Activated CD4-positive, alpha-beta memory T cell treated with anti-CD3 and anti-CD28 coated beads for 36 hours (primary cell): ENCODE measurements around the gene TBC1D13. TPM values are rescaled to one million over a fixed set of nuclear protein-coding genes. Genes with fewer than 3 reads are reported as not detected.
"Not testable (repeated sequence)": the region's sequence is repeated elsewhere in the genome, so short reads cannot be mapped to it uniquely, and the experiment has no call there.

Experiments used
- CTCF ChIA-PET: fragments of 350-600 bp; sonication (Branson Sonifier 250); formaldehyde crosslinking; loops from one replicate; lab custom pipeline; 2021; ENCODE audit warnings: antibody characterized with exemption, inconsistent platforms; lab: Charles Lee
- POLR2A ChIA-PET: fragments of 350-600 bp; sonication (Branson Sonifier 250); formaldehyde crosslinking; loops from one replicate; lab custom pipeline; 2021; ENCODE audit warnings: antibody characterized with exemption; lab: Charles Lee
- DNase-seq: peaks from one replicate; pipeline ENCODE4 v3.0.0-alpha.2; 2020
- H3K27ac Mint-ChIP-seq: one replicate; pipeline ENCODE4 v1.8.0; 2021; ENCODE audit warnings: mixed read lengths
- H3K27me3 Mint-ChIP-seq: one replicate; pipeline ENCODE4 v1.8.0; 2021; ENCODE audit warnings: mixed read lengths
- H3K36me3 Mint-ChIP-seq: one replicate; pipeline ENCODE4 v1.8.0; 2021; ENCODE audit warnings: mixed read lengths
- H3K4me1 Mint-ChIP-seq: one replicate; pipeline ENCODE4 v1.8.0; 2021; ENCODE audit warnings: low read depth, mixed read lengths
- H3K4me3 Mint-ChIP-seq: one replicate; pipeline ENCODE4 v1.8.0; 2021; ENCODE audit warnings: mild to moderate bottlenecking, mixed read lengths
- H3K9me3 Mint-ChIP-seq: one replicate; pipeline ENCODE4 v1.8.0; 2021; ENCODE audit warnings: mixed read lengths
- intact Hi-C: fragments of 100-400 bp; cut with micrococcal nuclease; formaldehyde crosslinking; loops from one replicate; pipeline ENCODE4 v1.15.1; 2023
- total RNA-seq, 2 experiments: library from RNA; stranded (reverse); gene quantifications; one replicate each; pipeline ENCODE4 v1.2.3, GENCODE V29; 2021

Gene TBC1D13
- total RNA-seq, 2 experiments from 2014 or later: 14.6 to 14.9 TPM

DNA sequence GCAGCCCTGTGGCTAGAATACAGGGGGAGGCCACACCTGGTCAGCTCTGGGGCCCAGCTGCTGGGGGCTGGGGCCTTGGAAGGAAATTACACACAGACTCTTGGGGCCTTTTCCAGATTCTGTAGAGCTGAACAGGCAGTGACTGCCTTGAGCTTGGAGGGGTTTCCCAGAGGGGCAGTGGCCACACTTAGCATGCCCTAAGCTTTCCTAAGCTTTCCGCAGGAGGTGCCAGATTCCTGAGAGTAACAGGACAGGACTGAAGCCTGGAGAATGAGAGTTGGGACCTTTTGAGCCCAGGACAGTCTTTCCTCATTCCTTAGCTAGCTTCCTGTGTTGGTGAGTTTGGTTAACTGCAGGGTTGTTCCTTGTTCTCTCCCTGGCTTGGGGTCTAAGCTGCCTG lies 1.4 kb downstream of the TBC1D13 start:
- Mint-ChIP-seq H3K4me3 (peak overlapping the region; percentile 80), H3K27me3 (no peaks in the 10 kb centered on the region), H3K4me1 (peaks cover 18% of the 10 kb centered on the region), H3K36me3 (peaks cover 4% of the 10 kb centered on the region), H3K9me3 (no peaks in the 10 kb centered on the region), H3K27ac (peak overlapping the region; percentile 6)
- CTCF ChIA-PET: interaction anchor here (0.7 to 1.8 kb wide), 7 partner anchors 10 to 140 kb away, joined by 3 to 12 read pairs (median 3); partner anchors contain the start of gene ENDOG
- no peak for DNase-seq
- intact Hi-C loops: loop anchor here (5.0 kb wide), 1 partner anchor 39 kb away; the partner anchor contains the start of gene SPOUT1
- POLR2A ChIA-PET: interaction anchor here (1.0 to 1.9 kb wide), 4 partner anchors 17 to 104 kb away, joined by 3 to 7 read pairs (median 3); partner anchors contain the start of genes ENDOG and ZDHHC12

DNA sequence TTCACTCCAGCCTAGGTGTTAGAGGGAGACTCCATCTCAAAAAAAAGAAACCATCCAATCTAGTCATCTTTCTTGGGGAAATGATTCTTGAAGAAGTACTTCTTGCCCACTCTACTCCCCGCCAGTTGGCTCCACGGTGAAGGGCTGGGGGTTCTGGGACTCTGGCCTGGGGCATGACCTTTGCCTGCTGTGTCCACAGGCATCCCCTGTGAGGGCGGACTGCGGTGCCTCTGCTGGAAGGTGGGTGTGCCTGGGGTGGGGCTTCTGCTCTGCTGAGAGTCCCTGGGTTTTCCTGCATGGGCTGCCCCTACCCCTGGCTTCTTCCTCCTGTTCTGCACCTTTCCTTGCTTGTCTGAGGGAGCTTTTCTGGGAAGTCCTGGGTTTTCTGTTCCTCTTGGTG lies 3.5 kb downstream of the TBC1D13 start:
- POLR2A ChIA-PET: no interaction called here
- Mint-ChIP-seq H3K9me3 (no peaks in the 10 kb centered on the region), H3K4me1 (peaks cover 18% of the 10 kb centered on the region), H3K36me3 (peaks cover 7% of the 10 kb centered on the region), H3K4me3 (no peak overlapping the region), H3K27ac (no peak overlapping the region), H3K27me3 (no peaks in the 10 kb centered on the region)
- DNase-seq: no peak
- intact Hi-C loops: no loop called here
- CTCF ChIA-PET: interaction anchor here (0.6 kb wide), 1 partner anchor 28 kb away, joined by 3 read pairs; the partner anchor contains the start of gene ENDOG

GRCh38 chr9:128792134-128792533 lies 5.1 kb downstream of the TBC1D13 start:
- Mint-ChIP-seq H3K4me3 (no peak overlapping the region), H3K4me1 (peaks cover 18% of the 10 kb centered on the region), H3K27me3 (no peaks in the 10 kb centered on the region), H3K9me3 (no peaks in the 10 kb centered on the region), H3K27ac (no peak overlapping the region), H3K36me3 (peaks cover 7% of the 10 kb centered on the region)
- no peak for DNase-seq
- intact Hi-C loops: no loop called here
- CTCF ChIA-PET: interaction anchor here (0.9 kb wide), 1 partner anchor 26 kb away, joined by 3 read pairs; no protein-coding TSS in a partner anchor
- POLR2A ChIA-PET: interaction anchor here (1.1 kb wide), 1 partner anchor 37 kb away, joined by 3 read pairs; the partner anchor contains the start of gene SPOUT1

GRCh38 chr9:128792978-128793686 lies 6.1 kb downstream of the TBC1D13 start:
- no peaks in the 10 kb centered on the region for H3K27me3 Mint-ChIP-seq
- ChIA-PET CTCF (interaction anchor here (0.9 to 1.0 kb wide), 2 partner anchors 22 to 25 kb away, joined by 3 read pairs; no protein-coding TSS in a partner anchor), POLR2A (no interaction called here)
- no peak overlapping the region for H3K27ac Mint-ChIP-seq
- H3K36me3 Mint-ChIP-seq: peaks cover 7% of the 10 kb centered on the region
- no peak for DNase-seq
- intact Hi-C loops: no loop called here
- H3K4me3 Mint-ChIP-seq: no peak overlapping the region
- peaks cover 13% of the 10 kb centered on the region for H3K4me1 Mint-ChIP-seq
- H3K9me3 Mint-ChIP-seq: no peaks in the 10 kb centered on the region

GRCh38 chr9:128794961-128795360 lies 7.9 kb downstream of the TBC1D13 start:
- H3K27ac Mint-ChIP-seq, H3K9me3 Mint-ChIP-seq, H3K4me1 Mint-ChIP-seq, H3K4me3 Mint-ChIP-seq, intact Hi-C loops, DNase-seq, H3K36me3 Mint-ChIP-seq, H3K27me3 Mint-ChIP-seq: not testable (repeated sequence)
- POLR2A ChIA-PET: interaction anchor here (0.6 kb wide), 1 partner anchor 13 kb away, joined by 3 read pairs; no protein-coding TSS in a partner anchor
- CTCF ChIA-PET: interaction anchor here (0.6 kb wide), 1 partner anchor 224 kb away, joined by 4 read pairs; no protein-coding TSS in a partner anchor

- ChIA-PET POLR2A (interaction anchor here (1.0 kb wide), 1 partner anchor 31 kb away, joined by 4 read pairs; no protein-coding TSS in a partner anchor), CTCF (no interaction called here)
- no peaks in the 10 kb centered on the region for H3K9me3 Mint-ChIP-seq
- no peak for DNase-seq
- H3K27ac Mint-ChIP-seq: no peak overlapping the region
- peaks cover 19% of the 10 kb centered on the region for H3K36me3 Mint-ChIP-seq
- intact Hi-C loops: no loop called here
- H3K4me1 Mint-ChIP-seq: no peaks in the 10 kb centered on the region
- H3K4me3 Mint-ChIP-seq: no peak overlapping the region
- H3K27me3 Mint-ChIP-seq: no peaks in the 10 kb centered on the region
Observed at GRCh38 chr9:128798896-128799295, 11.8 kb downstream of the TBC1D13 start.

- Mint-ChIP-seq H3K4me1 (no peaks in the 10 kb centered on the region), H3K4me3 (no peak overlapping the region), H3K27me3 (no peaks in the 10 kb centered on the region), H3K36me3 (peaks cover 18% of the 10 kb centered on the region), H3K9me3 (no peaks in the 10 kb centered on the region), H3K27ac (no peak overlapping the region)
- ChIA-PET CTCF (no interaction called here), POLR2A (no interaction called here)
- intact Hi-C loops: no loop called here
- DNase-seq: no peak
Observed at GRCh38 chr9:128800061-128800460, 13.0 kb downstream of the TBC1D13 start.

GRCh38 chr9:128802482-128802881 lies 15.4 kb downstream of the TBC1D13 start:
- Mint-ChIP-seq H3K4me1 (no peaks in the 10 kb centered on the region), H3K36me3 (peaks cover 23% of the 10 kb centered on the region), H3K9me3 (no peaks in the 10 kb centered on the region), H3K27me3 (no peaks in the 10 kb centered on the region), H3K4me3 (no peak overlapping the region), H3K27ac (no peak overlapping the region)
- intact Hi-C loops: no loop called here
- no peak for DNase-seq
- ChIA-PET CTCF (interaction anchor here (1.2 kb wide), 1 partner anchor 16 kb away, joined by 5 read pairs; the partner anchor contains the start of gene ENDOG), POLR2A (no interaction called here)

GRCh38 chr9:128805661-128806060 lies 18.6 kb downstream of the TBC1D13 start:
- CTCF ChIA-PET: interaction anchor here (0.6 to 1.4 kb wide), 2 partner anchors 13 to 697 kb away, joined by 3 to 5 read pairs; partner anchors contain the start of gene ENDOG
- no peak overlapping the region for H3K27ac Mint-ChIP-seq

GRCh38 chr9:128807827-128808226 lies 20.8 kb downstream of the TBC1D13 start:
- no peaks in the 10 kb centered on the region for H3K9me3 Mint-ChIP-seq
- no peak overlapping the region for H3K27ac Mint-ChIP-seq
- POLR2A ChIA-PET: interaction anchor here (0.5 kb wide), 1 partner anchor 13 kb away, joined by 3 read pairs; no protein-coding TSS in a partner anchor
- CTCF ChIA-PET: interaction anchor here (1.0 to 1.3 kb wide), 2 partner anchors 10 kb away, joined by 3 read pairs; partner anchors contain the start of gene ENDOG
- no peaks in the 10 kb centered on the region for H3K4me1 Mint-ChIP-seq
- H3K36me3 Mint-ChIP-seq: peaks cover 15% of the 10 kb centered on the region
- H3K4me3 Mint-ChIP-seq: no peak overlapping the region
- no peak for DNase-seq
- H3K27me3 Mint-ChIP-seq: no peaks in the 10 kb centered on the region
- intact Hi-C loops: no loop called here

More at GRCh38 chr9:128805661-128806060, 18.6 kb downstream of the TBC1D13 start:
- POLR2A ChIA-PET: no interaction called here
- no peak for DNase-seq
- H3K27me3 Mint-ChIP-seq: no peaks in the 10 kb centered on the region
- intact Hi-C loops: no loop called here
- H3K4me1 Mint-ChIP-seq: no peaks in the 10 kb centered on the region
- peaks cover 21% of the 10 kb centered on the region for H3K36me3 Mint-ChIP-seq
- no peak overlapping the region for H3K4me3 Mint-ChIP-seq
- no peaks in the 10 kb centered on the region for H3K9me3 Mint-ChIP-seq

- Mint-ChIP-seq H3K36me3 (peaks cover 10% of the 10 kb centered on the region), H3K9me3 (no peaks in the 10 kb centered on the region), H3K27ac (peak overlapping the region; percentile 2), H3K4me1 (no peaks in the 10 kb centered on the region), H3K4me3 (no peak overlapping the region), H3K27me3 (no peaks in the 10 kb centered on the region)
- CTCF ChIA-PET: interaction anchor here (0.6 to 1.3 kb wide), 2 partner anchors 10 to 12 kb away, joined by 3 read pairs; partner anchors contain the start of gene ENDOG
- intact Hi-C loops: no loop called here
- DNase-seq: no peak
- POLR2A ChIA-PET: no interaction called here
Observed at GRCh38 chr9:128808543-128808942, 21.5 kb downstream of the TBC1D13 start.

GRCh38 chr9:128809036-128809599 lies 22.1 kb downstream of the TBC1D13 start:
- intact Hi-C loops: no loop called here
- no peak overlapping the region for H3K27ac Mint-ChIP-seq
- no peaks in the 10 kb centered on the region for H3K27me3 Mint-ChIP-seq
- no peaks in the 10 kb centered on the region for H3K4me1 Mint-ChIP-seq
- peaks cover 7% of the 10 kb centered on the region for H3K36me3 Mint-ChIP-seq
- POLR2A ChIA-PET: no interaction called here
- CTCF ChIA-PET: interaction anchor here (1.3 to 1.8 kb wide), 2 partner anchors 9 to 10 kb away, joined by 3 to 10 read pairs; partner anchors contain the start of gene ENDOG
- H3K4me3 Mint-ChIP-seq: no peak overlapping the region
- no peaks in the 10 kb centered on the region for H3K9me3 Mint-ChIP-seq
- DNase-seq: no peak
